GM23248 (cell line): ENCODE data around the gene CETP. TPM values are rescaled to one million over a fixed set of nuclear protein-coding genes. Genes with fewer than 3 reads are reported as not detected.
A peak's percentile ranks its signal among the peaks of the same experiment; 100 is the strongest.

ENCODE experiments used
- DNase-seq: peaks from one replicate; pipeline ENCODE4 v3.0.0-alpha.2; 2015
- H2AFZ ChIP-seq: fragments of 200-600 bp; sonication (generic); 2 replicates; pipeline ENCODE4 v1.6.1; 2016; ENCODE audit warnings: antibody characterized with exemption
- H3F3A ChIP-seq: fragments of 200-600 bp; sonication (generic); 2 replicates; pipeline ENCODE4 v1.6.1; 2016; ENCODE audit warnings: mild to moderate bottlenecking, antibody characterized with exemption, mixed run types; ENCODE audit not compliant: insufficient read depth
- H3K27ac ChIP-seq: fragments of 200-600 bp; sonication (generic); 2 replicates; pipeline ENCODE4 v1.5.1; 2016; ENCODE audit warnings: mild to moderate bottlenecking
- H3K27me3 ChIP-seq: fragments of 200-600 bp; sonication (generic); replicated peaks from 2 replicates; pipeline ENCODE4 v1.6.1; 2016; ENCODE audit warnings: mild to moderate bottlenecking; ENCODE audit not compliant: insufficient read depth
- H3K36me3 ChIP-seq: fragments of 200-600 bp; sonication (generic); 2 replicates; pipeline ENCODE4 v1.6.1; 2016; ENCODE audit warnings: low read depth, mild to moderate bottlenecking
- H3K4me1 ChIP-seq: fragments of 200-600 bp; sonication (generic); 2 replicates; pipeline ENCODE4 v1.6.1; 2016; ENCODE audit warnings: mild to moderate bottlenecking; ENCODE audit not compliant: insufficient read depth
- H3K4me2 ChIP-seq: fragments of 200-600 bp; sonication (generic); one replicate; pipeline ENCODE4 v1.6.1; 2016; ENCODE audit warnings: mild to moderate bottlenecking; ENCODE audit not compliant: unreplicated experiment
- H3K4me3 ChIP-seq: fragments of 200-600 bp; sonication (generic); 2 replicates; pipeline ENCODE4 v1.5.1; 2016; ENCODE audit warnings: mild to moderate bottlenecking
- H3K79me2 ChIP-seq: fragments of 200-600 bp; sonication (generic); 2 replicates; pipeline ENCODE4 v1.6.1; 2016; ENCODE audit warnings: mild to moderate bottlenecking; ENCODE audit not compliant: insufficient read depth
- H3K9ac ChIP-seq: fragments of 200-600 bp; sonication (generic); 2 replicates; pipeline ENCODE4 v1.6.1; 2016; ENCODE audit warnings: mild to moderate bottlenecking
- H3K9me2 ChIP-seq: fragments of 200-600 bp; sonication (generic); 2 replicates; pipeline ENCODE4 v1.6.1; 2016; ENCODE audit warnings: mixed run types, mild to moderate bottlenecking, moderate library complexity; ENCODE audit not compliant: insufficient read depth
- H3K9me3 ChIP-seq: fragments of 200-600 bp; sonication (generic); one replicate; pipeline ENCODE4 v1.6.1; 2017; ENCODE audit warnings: low read depth
- H4K20me1 ChIP-seq: fragments of 200-600 bp; sonication (generic); 2 replicates; pipeline ENCODE4 v1.6.0; 2016; ENCODE audit not compliant: insufficient read depth
- EZH2 ChIP-seq: fragments of 200-600 bp; sonication (generic); IDR thresholded peaks from 2 replicates; pipeline ENCODE4 v1.6.1; 2018; ENCODE audit warnings: antibody characterized with exemption, mild to moderate bottlenecking; ENCODE audit not compliant: insufficient read depth, poor library complexity, severe bottlenecking
- EZH2phosphoT487 ChIP-seq: fragments of 200-600 bp; sonication (generic); IDR thresholded peaks from 2 replicates; pipeline ENCODE4 v1.6.1; 2018; ENCODE audit warnings: antibody characterized with exemption, moderate library complexity, mild to moderate bottlenecking, low read depth; ENCODE audit not compliant: insufficient read depth
- WGBS, 2 experiments: methylation state at CpG; one replicate each; pipeline ENCODE4 v1.1.6; 2015 to 2017; ENCODE audit warnings: low lambda C conversion rate in 2 of 2, low coverage in 1 of 2; ENCODE audit errors: missing lambda C conversion rate in 2 of 2; 5-methylcytosine and 5-hydroxymethylcytosine counted together
- in situ Hi-C: fragments of 300-500 bp; cut with MboI; formaldehyde crosslinking; loops from 2 replicates; pipeline ENCODE4 v1.15.0; 2020
- polyA plus RNA-seq: library from polyadenylated mRNA; unstranded; fragments of >200 nt; fragmentation: Nextera tagmentation; extraction: Ambion mirVana; gene quantifications from 2 replicates; pipeline ENCODE4 v1.2.1, GENCODE V29; 2016
- total RNA-seq: library from RNA; depleted of rRNA; stranded (reverse); fragments of >200 nt; shearing (Covaris generic); gene quantifications from 2 replicates; pipeline ENCODE4 v1.2.3, GENCODE V29; 2014

The CETP gene
- total and polyA plus RNA-seq, 2 experiments from 2014 or later, result not detected

GRCh38 chr16:56936950-56937349 lies 24.8 kb upstream of the CETP start:
- no peaks in the 10 kb centered on the region for H3K9me2 ChIP-seq
- peak overlapping the region; percentile 100 for H3K9ac ChIP-seq
- H3K4me2 ChIP-seq, result peak overlapping the region; percentile 96
- H3K27me3 ChIP-seq, result no peaks in the 10 kb centered on the region
- peaks cover 78% of the 10 kb centered on the region for H3K36me3 ChIP-seq
- peaks cover 29% of the 10 kb centered on the region for H3K4me1 ChIP-seq
- 87 to 93% methylated on average over 5 of the region's 5 CpGs for WGBS, 2 experiments
- H3F3A ChIP-seq, result peaks cover 85% of the 10 kb centered on the region
- peak overlapping the region; percentile 98 for H3K4me3 ChIP-seq
- H3K9me3 ChIP-seq, result no peaks in the 10 kb centered on the region
- H3K79me2 ChIP-seq, result peaks cover 94% of the 10 kb centered on the region
- H4K20me1 ChIP-seq, result peaks cover 36% of the 10 kb centered on the region
- TF ChIP-seq EZH2phosphoT487, result no peak
- no peak for TF ChIP-seq EZH2
- in situ Hi-C loops, result no loop called here
- H2AFZ ChIP-seq, result no peak overlapping the region
- peak overlapping the region; percentile 41 for H3K27ac ChIP-seq
- no peak for DNase-seq

GRCh38 chr16:56938664-56939513 lies 22.9 kb upstream of the CETP start:
- no peak for DNase-seq
- Histone ChIP-seq H3K4me2 (no peak overlapping the region), H3K79me2 (peaks cover 74% of the 10 kb centered on the region), H3K27ac (0 out of 2 replicates have a peak overlapping the region, but pooled peaks have one; percentile 8), H3K9me3 (no peaks in the 10 kb centered on the region), H3K9ac (no peak overlapping the region), H3K9me2 (no peaks in the 10 kb centered on the region), H3K36me3 (peaks cover 94% of the 10 kb centered on the region), H3F3A (peaks cover 95% of the 10 kb centered on the region), H3K4me1 (peaks cover 29% of the 10 kb centered on the region), H3K4me3 (no peak overlapping the region), H2AFZ (no peak overlapping the region), H3K27me3 (no peaks in the 10 kb centered on the region), H4K20me1 (peaks cover 32% of the 10 kb centered on the region)
- in situ Hi-C loops, result no loop called here
- TF ChIP-seq EZH2phosphoT487 (no peak), EZH2 (no peak)
- WGBS, 2 experiments, result 75 to 77% methylated on average over 8 of the region's 8 CpGs

- H3K9me3 ChIP-seq, result no peaks in the 10 kb centered on the region
- no peak overlapping the region for H3K9ac ChIP-seq
- no peak overlapping the region for H2AFZ ChIP-seq
- peaks cover 65% of the 10 kb centered on the region for H3K79me2 ChIP-seq
- peaks cover 25% of the 10 kb centered on the region for H4K20me1 ChIP-seq
- no peak for DNase-seq
- H3K27me3 ChIP-seq, result no peaks in the 10 kb centered on the region
- H3K4me1 ChIP-seq, result peaks cover 29% of the 10 kb centered on the region
- peaks cover 98% of the 10 kb centered on the region for H3F3A ChIP-seq
- in situ Hi-C loops, result no loop called here
- no peaks in the 10 kb centered on the region for H3K9me2 ChIP-seq
- no peak for TF ChIP-seq EZH2
- TF ChIP-seq EZH2phosphoT487, result no peak
- H3K4me3 ChIP-seq, result no peak overlapping the region
- H3K36me3 ChIP-seq, result peaks cover 100% of the 10 kb centered on the region
- H3K27ac ChIP-seq, result no peak overlapping the region
- no peak overlapping the region for H3K4me2 ChIP-seq
- WGBS, 2 experiments, result 86 to 93% methylated on average over 4 of the region's 4 CpGs
Observed at GRCh38 chr16:56939801-56940200, 21.9 kb upstream of the CETP start.

- Histone ChIP-seq H3K36me3 (peaks cover 98% of the 10 kb centered on the region), H3K9me2 (no peaks in the 10 kb centered on the region), H3K4me3 (no peak overlapping the region), H3K4me1 (peaks cover 16% of the 10 kb centered on the region), H3K27me3 (no peaks in the 10 kb centered on the region), H3K9ac (no peak overlapping the region), H4K20me1 (peaks cover 18% of the 10 kb centered on the region), H3K79me2 (peaks cover 52% of the 10 kb centered on the region), H2AFZ (no peak overlapping the region), H3F3A (peaks cover 96% of the 10 kb centered on the region), H3K27ac (peak overlapping the region; percentile 12; the same call in 1 of the 2 replicates), H3K4me2 (no peak overlapping the region), H3K9me3 (no peaks in the 10 kb centered on the region)
- TF ChIP-seq EZH2phosphoT487, result no peak
- TF ChIP-seq EZH2, result no peak
- 73 to 75% methylated on average over 2 of the region's 2 CpGs for WGBS, 2 experiments
- no peak for DNase-seq
- in situ Hi-C loops, result no loop called here
Observed at GRCh38 chr16:56941092-56941491, 20.7 kb upstream of the CETP start.
